Eye (tissue), 1 donor: ENCODE results near the gene CD79B.
A peak's percentile ranks its signal among the peaks of the same experiment; 100 is the strongest.
"Not testable (repeated sequence)": the region's sequence is repeated elsewhere in the genome, so short reads cannot be mapped to it uniquely, and the experiment has no call there.

Experiments
- DNase-seq: peaks from one replicate; pipeline ENCODE4 v3.0.0-alpha.2; 2015

The CD79B gene

GRCh38 chr17:63930951-63931575 is 1.1 kb downstream of the CD79B start:
- DNase-seq, result no peak

GRCh38 chr17:63929860-63930766 is 2.0 kb downstream of the CD79B start:
- no peak for DNase-seq

GRCh38 chr17:63928966-63929695 is 3.0 kb downstream of the CD79B start:
- DNase-seq, result no peak

- DNase-seq, result no peak
Observed at GRCh38 chr17:63928172-63928666, 3.9 kb downstream of the CD79B start.

GRCh38 chr17:63927464-63928171 is 4.5 kb downstream of the CD79B start:
- DNase-seq, result no peak

GRCh38 chr17:63926164-63926563 is 6.0 kb downstream of the CD79B start:
- DNase-seq, result no peak

- DNase-seq, result no peak
Observed at GRCh38 chr17:63925615-63926014, 6.5 kb downstream of the CD79B start.

- DNase-seq, result not testable (repeated sequence)
Observed at GRCh38 chr17:63922402-63922801, 9.7 kb downstream of the CD79B start.

GRCh38 chr17:63920779-63921178 is 11.4 kb downstream of the CD79B start:
- DNase-seq, result not testable (repeated sequence)

GRCh38 chr17:63920050-63920449 is 12.1 kb downstream of the CD79B start:
- not testable (repeated sequence) for DNase-seq

GRCh38 chr17:63919311-63919723 is 12.8 kb downstream of the CD79B start:
- peak; percentile 79 for DNase-seq

GRCh38 chr17:63918789-63919305 is 13.3 kb downstream of the CD79B start, which contains the start of gene GH1:
Gene GH1 (minus strand): TSS chr17:63918839. CDS start chr17:63918776, 63 bp downstream.
- DNase-seq, result not testable (repeated sequence)

GRCh38 chr17:63918305-63918704 is 13.8 kb downstream of the CD79B start:
- no peak for DNase-seq

GRCh38 chr17:63917646-63918045 is 14.5 kb downstream of the CD79B start:
- DNase-seq, result no peak

GRCh38 chr17:63917206-63917605 is 14.9 kb downstream of the CD79B start:
- not testable (repeated sequence) for DNase-seq

- no peak for DNase-seq
Observed at GRCh38 chr17:63916566-63917185, 15.5 kb downstream of the CD79B start.

- not testable (repeated sequence) for DNase-seq
Observed at GRCh38 chr17:63915753-63916152, 16.4 kb downstream of the CD79B start.

- DNase-seq, result no peak
Observed at GRCh38 chr17:63914471-63914870, 17.7 kb downstream of the CD79B start.

- DNase-seq, result peak; percentile 77
Observed at GRCh38 chr17:63911657-63912100, 20.5 kb downstream of the CD79B start.

- DNase-seq, result no peak
Observed at GRCh38 chr17:63911041-63911635, 21.0 kb downstream of the CD79B start, which contains the start of gene CSHL1. Gene CSHL1 (minus strand): TSS chr17:63911258. CDS start chr17:63911196, 62 bp downstream.

GRCh38 chr17:63910096-63910495 is 22.0 kb downstream of the CD79B start:
- no peak for DNase-seq
